GM18505 (cell line): ENCODE results near the gene GSDME.

Experiments used
- ATAC-seq: cut with Tn5 transposase; IDR thresholded peaks from one replicate; pipeline ENCODE4 v1.9.1; 2021; ENCODE audit not compliant: unreplicated experiment
- POLR2A ChIP-seq: IDR thresholded peaks from 4 replicates; pipeline ENCODE4 v1.6.1; 2011; ENCODE audit warnings: borderline replicate concordance; ENCODE audit not compliant: insufficient read depth, insufficient read length; ENCODE audit errors: extremely low read depth

Gene GSDME

DNA sequence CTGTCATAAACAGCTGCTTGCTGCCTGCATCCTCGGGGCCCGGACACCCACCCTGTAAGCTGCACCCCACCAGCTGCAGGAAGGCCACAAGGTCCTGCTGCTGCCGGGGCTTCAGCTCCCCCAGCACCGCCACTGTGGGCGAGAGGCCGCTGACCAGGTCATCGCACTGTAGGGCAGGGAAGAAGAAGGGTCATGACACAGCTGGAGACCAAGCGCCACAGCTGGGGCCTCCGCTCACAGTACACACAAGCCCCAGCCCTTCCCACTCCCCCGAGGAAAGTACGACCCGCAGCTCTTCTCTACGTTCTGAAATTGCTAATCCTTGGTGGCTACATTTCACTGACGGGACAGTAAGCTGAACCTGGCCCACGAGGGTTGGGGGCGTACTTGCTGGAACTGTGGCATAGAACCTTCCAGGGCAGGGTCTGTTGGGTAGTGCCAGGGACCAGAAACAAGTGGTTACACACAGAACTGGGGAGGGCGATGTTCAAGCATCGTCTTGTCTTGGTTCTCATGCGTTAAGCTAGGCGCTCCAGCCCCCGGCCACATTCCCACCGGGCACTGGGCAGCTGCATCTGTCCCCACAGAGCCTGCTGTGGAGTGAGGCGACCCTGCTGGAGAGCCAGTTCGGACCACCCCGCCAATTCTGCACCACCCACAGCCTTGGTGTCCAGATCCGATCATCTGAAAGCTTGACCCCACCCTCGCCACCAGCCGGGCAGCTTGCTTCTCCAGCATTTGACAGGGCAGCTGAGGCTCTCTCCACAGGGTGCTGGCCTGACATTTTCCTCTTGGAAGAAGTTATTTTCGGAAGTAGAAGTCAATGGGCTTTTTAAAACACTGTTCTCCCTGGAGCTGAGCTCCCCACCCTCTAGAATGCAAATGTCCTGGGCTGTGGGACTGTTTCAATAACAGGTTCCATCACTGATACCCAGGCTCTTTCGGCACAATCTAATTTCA, 50.8 kb downstream of the GSDME start:
- ATAC-seq = no peak
- no peak for TF ChIP-seq POLR2A

DNA sequence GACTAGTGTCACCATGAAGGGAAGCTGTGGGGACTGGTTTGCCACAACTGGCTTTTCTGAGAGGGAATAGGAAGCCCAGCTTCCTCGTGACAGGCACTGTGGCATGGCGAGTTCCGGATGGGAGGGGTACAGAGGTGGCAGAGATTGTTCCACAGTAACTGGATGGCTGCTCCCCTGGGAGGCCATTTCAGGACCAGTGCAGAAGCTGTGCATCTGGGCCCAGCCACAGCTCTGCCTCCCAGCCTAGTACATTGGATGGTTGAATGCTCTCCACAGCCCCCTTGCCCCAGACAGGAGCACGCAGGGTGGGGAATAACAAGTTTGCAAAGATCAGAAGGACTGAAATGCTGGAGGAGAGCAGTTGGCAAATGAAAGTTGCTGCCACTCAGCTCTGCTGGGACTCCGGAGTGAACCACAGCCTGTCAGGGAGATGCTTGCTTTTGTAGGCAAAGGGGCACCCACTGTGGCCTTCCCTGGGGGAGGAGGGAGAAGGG, 51.8 kb downstream of the GSDME start:
- TF ChIP-seq POLR2A = no peak
- no peak for ATAC-seq

DNA sequence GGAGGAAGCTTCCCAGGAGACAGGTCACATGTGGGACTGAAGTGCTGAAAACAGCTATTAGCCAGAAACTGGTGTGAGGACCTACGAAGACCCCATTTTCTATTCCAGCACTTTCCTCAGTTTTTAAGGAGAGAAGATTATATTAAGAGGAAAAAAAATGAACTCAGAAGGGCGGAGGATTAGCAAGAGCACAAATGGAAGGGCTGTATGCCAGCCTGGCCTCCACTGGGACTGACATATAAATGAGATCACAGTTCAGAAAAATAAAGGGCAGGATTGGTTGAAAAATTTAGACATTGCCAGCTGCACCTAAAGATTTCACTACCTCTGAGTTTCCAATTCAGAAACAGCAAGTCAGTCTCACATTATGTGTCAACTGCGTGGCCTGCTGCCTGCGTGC, 53.0 kb downstream of the GSDME start:
- ATAC-seq = no peak
- no peak for TF ChIP-seq POLR2A

DNA sequence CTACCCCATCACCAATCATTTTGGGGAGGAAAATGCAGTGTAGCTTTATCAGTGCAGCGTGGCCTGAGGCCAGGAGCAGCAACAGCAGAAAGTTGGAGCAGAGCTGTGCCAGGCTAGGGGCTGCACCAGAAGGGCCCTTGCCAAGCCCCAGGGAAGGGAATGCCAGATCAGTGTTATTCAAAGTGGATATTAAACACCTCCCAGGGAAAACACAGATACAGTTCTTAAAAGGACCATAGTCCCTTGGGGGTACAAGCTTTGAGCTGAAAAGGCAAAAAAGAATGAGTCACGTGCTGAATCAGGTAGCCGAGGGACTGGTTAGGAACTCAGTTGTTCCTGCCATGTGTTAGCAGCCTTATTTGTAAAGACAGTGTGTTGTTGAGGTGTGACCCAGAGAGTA, 54.0 kb downstream of the GSDME start:
- TF ChIP-seq POLR2A = no peak
- ATAC-seq = no peak

DNA sequence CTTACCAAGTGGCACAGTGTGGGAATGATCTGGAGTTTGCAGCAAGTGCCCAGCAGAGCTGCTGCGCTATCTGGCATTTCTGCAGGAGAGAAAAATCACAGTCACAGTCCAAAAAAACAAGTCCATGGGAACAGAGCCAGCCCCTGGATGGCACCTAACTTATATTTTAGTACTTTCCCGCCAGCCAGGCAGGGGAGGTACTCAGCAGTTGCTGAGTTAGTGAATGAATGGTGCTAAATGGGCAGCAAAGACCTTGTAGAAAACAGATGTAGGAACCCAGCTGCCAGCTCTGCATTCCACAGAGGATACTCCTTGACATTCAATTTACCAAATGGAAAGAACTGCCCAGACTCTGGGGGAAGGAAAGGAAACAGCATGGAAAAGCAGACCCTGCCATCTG, 54.5 kb downstream of the GSDME start:
- no peak for ATAC-seq
- no peak for TF ChIP-seq POLR2A

DNA sequence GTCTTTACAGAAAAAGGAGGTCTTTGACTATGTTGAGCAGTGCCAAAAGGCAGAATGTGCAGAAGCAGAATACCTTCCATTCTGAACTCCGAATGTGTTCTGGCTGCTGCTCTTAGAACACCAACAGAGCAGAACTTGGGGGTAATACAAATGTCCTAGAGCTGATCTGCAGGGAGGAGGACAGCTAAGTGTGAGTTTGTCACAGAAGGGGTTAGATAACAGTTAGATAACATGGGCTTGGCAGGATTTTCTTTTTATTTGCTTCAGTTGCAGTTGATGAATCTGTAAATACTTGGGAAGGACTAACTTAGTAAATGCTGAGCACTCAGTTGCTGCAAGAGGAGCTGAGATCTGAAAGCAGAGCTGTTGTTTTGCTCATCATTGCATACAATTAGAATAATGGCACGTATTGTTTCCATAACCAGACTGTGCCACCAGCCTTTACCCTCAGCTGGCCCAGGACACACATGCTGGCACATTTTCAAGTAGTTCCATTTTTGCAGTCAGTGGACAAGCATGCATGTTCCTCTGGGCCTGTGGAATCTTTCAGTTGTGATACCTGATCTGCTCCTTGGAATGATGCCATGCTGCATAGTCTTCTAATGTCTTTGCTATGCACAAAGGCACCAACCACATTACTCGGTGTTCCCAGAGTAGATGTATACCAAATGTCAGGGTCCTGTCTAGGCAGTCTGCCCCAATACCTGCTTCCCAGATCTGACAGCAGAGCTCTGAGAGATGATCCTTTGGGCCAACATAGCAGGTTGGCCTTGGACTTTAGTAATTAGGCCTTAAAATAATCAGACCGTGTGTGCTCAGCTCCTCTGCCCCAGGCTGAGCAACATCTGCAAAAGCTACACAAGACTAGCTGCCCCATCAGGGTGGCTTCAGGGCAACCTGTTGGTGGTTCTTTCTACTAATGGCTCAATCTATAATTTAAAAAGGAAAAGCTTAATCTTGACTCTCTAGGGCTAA, 55.7 kb downstream of the GSDME start:
- ATAC-seq = no peak
- no peak for TF ChIP-seq POLR2A

DNA sequence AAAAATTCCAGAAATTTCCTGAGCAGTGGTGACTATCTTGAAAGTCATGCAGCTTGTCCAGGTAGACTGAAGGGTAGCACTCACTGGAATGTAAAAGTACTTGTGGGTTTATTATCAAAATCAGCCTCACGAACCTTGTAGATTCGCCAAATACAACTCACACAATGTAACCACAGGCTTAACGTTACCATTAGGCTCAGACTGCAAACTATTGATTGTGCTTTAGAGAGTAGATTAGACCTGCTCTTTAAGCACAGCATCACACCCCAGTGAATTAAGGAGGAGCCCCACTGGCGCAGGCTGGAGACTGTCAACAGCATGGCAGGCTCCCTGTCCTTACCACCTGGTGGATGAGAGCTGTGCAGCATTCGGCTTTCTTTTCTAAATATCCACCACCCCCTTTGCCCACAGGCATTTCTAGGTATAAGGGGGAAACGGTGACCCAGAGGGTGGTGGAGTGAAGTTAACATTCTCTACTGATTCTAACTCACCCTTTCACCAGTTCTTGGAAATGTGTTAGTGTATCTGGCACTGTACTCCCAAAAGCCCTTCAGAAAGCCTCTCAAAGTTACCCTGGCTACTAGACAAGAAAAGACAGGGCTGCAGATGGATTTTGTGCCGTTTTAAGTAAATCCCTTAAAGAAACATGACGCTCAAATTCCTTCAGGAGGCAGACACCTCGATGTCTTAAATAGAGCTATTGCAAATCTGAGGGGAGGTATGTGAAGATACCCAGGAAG, 56.6 kb downstream of the GSDME start:
- ATAC-seq = no peak

DNA sequence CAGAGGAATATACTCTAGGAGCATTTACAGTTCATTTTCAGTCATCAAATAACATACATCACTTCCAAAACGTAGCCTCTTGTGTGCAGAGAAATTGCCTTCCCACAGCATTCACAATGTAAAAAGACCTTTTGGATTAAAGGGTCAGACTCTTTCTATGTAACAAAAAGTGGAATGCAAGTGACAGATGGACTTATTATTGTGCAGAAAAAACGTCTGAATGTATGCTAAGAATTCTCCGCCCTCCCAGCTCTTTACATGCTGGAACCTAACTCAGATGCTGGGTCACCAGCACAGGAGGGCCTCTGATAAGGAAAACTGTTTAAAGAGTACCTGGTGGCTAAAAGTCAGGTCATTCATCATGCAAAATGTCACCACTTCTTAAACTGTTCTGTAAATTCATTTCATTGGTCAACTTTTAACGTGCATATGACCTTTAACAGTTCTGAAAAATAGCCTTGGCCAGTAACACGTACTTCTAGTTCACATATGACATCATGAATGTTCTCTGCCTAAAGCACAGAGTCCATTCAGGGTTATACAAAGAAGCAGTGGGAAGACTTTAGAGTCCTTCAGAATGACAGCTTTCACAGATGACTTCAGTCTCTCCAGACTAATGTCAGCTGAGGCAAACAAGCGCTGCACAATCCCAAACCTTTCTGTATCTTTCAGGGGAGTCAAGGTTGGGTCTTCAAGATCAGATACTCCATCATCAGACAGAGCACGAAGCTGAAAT, 58.6 kb downstream of the GSDME start:
- TF ChIP-seq POLR2A = no peak
- ATAC-seq = no peak

More for the DNA sequence above, 56.6 kb downstream of the GSDME start:
- TF ChIP-seq POLR2A = no peak

DNA sequence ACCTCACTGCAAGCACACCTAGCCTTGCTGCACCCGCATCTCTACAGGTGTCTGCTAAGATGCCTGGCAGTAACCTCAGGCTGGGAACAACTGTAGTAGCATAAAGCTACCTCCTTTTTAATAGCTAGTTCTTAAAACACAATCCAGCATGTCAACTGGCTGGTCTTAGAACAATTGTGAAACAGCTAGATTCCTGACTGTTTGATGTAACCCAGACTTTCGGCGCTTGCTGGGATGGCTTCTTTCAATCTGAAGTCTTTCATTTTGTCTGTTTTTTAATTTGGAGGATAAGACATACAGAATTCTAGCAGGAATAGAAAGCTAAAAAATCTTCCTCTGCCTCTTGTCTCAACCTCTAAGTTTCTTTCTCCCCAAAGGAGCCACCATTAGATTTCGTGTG, 59.8 kb downstream of the GSDME start:
- no peak for TF ChIP-seq POLR2A

DNA sequence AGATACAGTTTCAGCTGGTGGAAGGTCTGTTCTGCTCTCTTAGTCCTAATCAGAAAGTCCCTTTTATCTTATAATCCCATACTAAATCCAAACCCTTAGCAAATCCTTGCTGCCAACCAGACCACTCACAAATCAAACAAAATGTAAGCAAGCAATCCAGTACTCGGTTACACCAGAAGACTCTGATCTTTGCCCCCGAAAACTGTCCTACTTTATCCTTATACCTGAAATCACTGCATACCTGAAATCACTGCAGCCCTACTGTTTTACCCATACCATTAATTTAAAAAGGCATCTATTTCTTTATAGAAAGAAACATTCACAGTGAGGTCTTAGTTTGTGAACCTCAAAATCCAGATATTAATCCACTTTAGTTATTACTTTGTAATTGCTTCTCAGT, 64.7 kb downstream of the GSDME start:
- TF ChIP-seq POLR2A = no peak
- no peak for ATAC-seq

More for the DNA sequence above, 59.8 kb downstream of the GSDME start:
- ATAC-seq = no peak

DNA sequence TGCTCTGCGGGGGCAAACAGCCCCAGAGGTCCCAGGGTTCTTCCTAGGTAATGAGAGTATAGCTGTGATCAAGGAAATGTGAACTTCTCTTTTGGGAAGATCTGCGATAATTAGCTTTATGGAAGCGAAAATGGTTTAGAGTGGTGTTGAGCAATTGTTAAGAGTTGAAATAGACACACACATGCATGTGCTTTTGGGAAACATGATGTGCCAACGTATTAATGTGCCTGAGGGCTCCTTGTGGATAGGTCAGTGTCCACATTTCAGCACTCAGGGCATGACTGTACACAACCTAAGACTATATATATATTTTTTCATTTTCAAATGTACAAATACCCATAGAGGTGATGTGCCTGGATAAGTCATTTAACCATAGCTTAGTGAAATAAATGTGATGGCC, 67.0 kb downstream of the GSDME start:
- TF ChIP-seq POLR2A = no peak
- no peak for ATAC-seq

DNA sequence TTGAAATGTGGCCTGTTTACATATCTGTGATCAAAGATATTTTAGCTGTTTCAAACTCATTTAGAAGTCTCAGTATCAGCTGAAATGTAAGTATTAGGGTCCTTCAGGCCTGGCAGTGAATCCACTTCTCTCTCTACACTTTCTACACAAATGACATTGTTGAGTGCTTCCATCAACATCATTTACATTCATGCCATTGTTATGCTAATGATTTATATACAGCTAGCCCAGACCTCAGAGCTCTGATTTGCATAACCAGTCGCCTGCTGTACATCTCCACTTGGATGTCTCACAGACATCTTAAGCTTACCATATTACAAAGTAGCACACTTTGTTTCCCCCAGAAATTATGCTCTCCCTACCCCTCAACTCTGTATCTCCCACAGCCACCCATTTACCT, 71.6 kb downstream of the GSDME start:
- no peak for TF ChIP-seq POLR2A
- no peak for ATAC-seq
